Liver (tissue), 9 donors: ENCODE results near the gene EIF4G3. TPM values are rescaled to one million over a fixed set of nuclear protein-coding genes. Genes with fewer than 3 reads are reported as not detected.

Experiments
- DNase-seq: peaks from one replicate; pipeline ENCODE4 v3.0.0-alpha.2; 2017; ENCODE audit warnings: low spot score
- H3K27ac ChIP-seq, 2 donors: one replicate each; pipeline ENCODE4 v1.7.0; 2013; ENCODE audit warnings: inconsistent platforms in 2 of 2, low read length in 2 of 2, control low read depth in 1 of 2, low read depth in 1 of 2, mild to moderate bottlenecking in 1 of 2
- H3K27me3 ChIP-seq, 4 donors: one replicate each; pipeline versions ENCODE4 v1.6.1 to v1.7.0; 2013; ENCODE audit warnings: low read length in 3 of 4, inconsistent platforms in 1 of 4, mild to moderate bottlenecking in 1 of 4, moderate library complexity in 1 of 4; ENCODE audit not compliant: control insufficient read depth in 4 of 4, insufficient read depth in 4 of 4
- H3K36me3 ChIP-seq, 4 donors: one replicate each; pipeline versions ENCODE4 v1.6.1 to v1.7.0; 2013; ENCODE audit warnings: low read length in 3 of 4, mild to moderate bottlenecking in 3 of 4, low read depth in 1 of 4, moderate library complexity in 1 of 4; ENCODE audit not compliant: control insufficient read depth in 4 of 4, insufficient read depth in 3 of 4
- H3K4me1 ChIP-seq, 4 donors: one replicate each; pipeline versions ENCODE4 v1.6.1 to v1.7.0; 2013; ENCODE audit warnings: low read length in 3 of 4, mild to moderate bottlenecking in 3 of 4, moderate library complexity in 1 of 4; ENCODE audit not compliant: control insufficient read depth in 4 of 4, insufficient read depth in 4 of 4
- H3K4me3 ChIP-seq, 3 donors: one replicate each; pipeline versions ENCODE4 v1.6.1 to v1.7.0; 2013; ENCODE audit warnings: low read length in 3 of 3, control low read depth in 1 of 3, low read depth in 1 of 3, mild to moderate bottlenecking in 1 of 3
- H3K9ac ChIP-seq, 2 donors: one replicate each; pipeline ENCODE4 v1.7.0; 2013; ENCODE audit warnings: low read length in 2 of 2, mild to moderate bottlenecking in 2 of 2, moderate library complexity in 2 of 2, control low read depth in 1 of 2, low read depth in 1 of 2
- H3K9me3 ChIP-seq, 4 donors: one replicate each; pipeline versions ENCODE4 v1.6.1 to v1.7.0; 2013; ENCODE audit warnings: low read length in 3 of 4; ENCODE audit not compliant: control insufficient read depth in 4 of 4
- ATF3 ChIP-seq: IDR thresholded peaks from 2 replicates; pipeline ENCODE4 v1.6.1; 2016; ENCODE audit warnings: antibody characterized with exemption
- CTCF ChIP-seq: fragments of 150-350 bp; IDR thresholded peaks from 2 replicates; pipeline ENCODE4 v1.5.1; 2017; ENCODE audit warnings: improper control_type of control experiment, low read depth, low read length; ENCODE audit not compliant: missing input control
- EGR1 ChIP-seq, 2 donors: IDR thresholded peaks; 2 replicates each; pipeline ENCODE4 v1.6.1; 2016 to 2018; ENCODE audit warnings: antibody characterized with exemption in 2 of 2, low read depth in 2 of 2
- FOXA1 ChIP-seq: IDR thresholded peaks from 2 replicates; pipeline ENCODE4 v1.6.1; 2016; ENCODE audit warnings: antibody characterized with exemption
- FOXA2 ChIP-seq: IDR thresholded peaks from 2 replicates; pipeline ENCODE4 v1.6.1; 2016; ENCODE audit warnings: antibody characterized with exemption
- GABPA ChIP-seq, 2 donors: IDR thresholded peaks in 1 of 2; conservative IDR thresholded peaks in 1 of 2; 2 replicates each; pipeline ENCODE4 v1.6.1; 2016; ENCODE audit warnings: antibody characterized with exemption in 2 of 2, mild to moderate bottlenecking in 1 of 2, moderate library complexity in 1 of 2
- HNF4A ChIP-seq, 2 donors: conservative IDR thresholded peaks; 2 replicates each; pipeline ENCODE4 v1.6.1; 2016; ENCODE audit warnings: antibody characterized with exemption in 2 of 2, mild to moderate bottlenecking in 2 of 2
- HNF4G ChIP-seq: IDR thresholded peaks from 2 replicates; pipeline ENCODE4 v1.6.1; 2016; ENCODE audit warnings: antibody characterized with exemption
- JUND ChIP-seq, 2 donors: IDR thresholded peaks; 2 replicates each; pipeline ENCODE4 v1.6.1; 2016; ENCODE audit warnings: antibody characterized with exemption in 2 of 2
- MAX ChIP-seq: IDR thresholded peaks from 2 replicates; pipeline ENCODE4 v1.6.1; 2016; ENCODE audit warnings: antibody characterized with exemption
- NR2F2 ChIP-seq: IDR thresholded peaks from 2 replicates; pipeline ENCODE4 v1.6.1; 2016; ENCODE audit warnings: antibody characterized with exemption
- RAD21 ChIP-seq, 2 donors: IDR thresholded peaks; 2 replicates each; pipeline ENCODE4 v1.6.1; 2016; ENCODE audit warnings: antibody characterized with exemption in 2 of 2, mild to moderate bottlenecking in 2 of 2
- REST ChIP-seq: IDR thresholded peaks from 2 replicates; pipeline ENCODE4 v1.6.1; 2016; ENCODE audit warnings: antibody characterized with exemption, mild to moderate bottlenecking
- RXRA ChIP-seq, 2 donors: IDR thresholded peaks; 2 replicates each; pipeline ENCODE4 v1.6.1; 2017 to 2018; ENCODE audit warnings: antibody characterized with exemption in 2 of 2, mild to moderate bottlenecking in 1 of 2
- SP1 ChIP-seq: IDR thresholded peaks from 2 replicates; pipeline ENCODE4 v1.6.1; 2018; ENCODE audit warnings: antibody characterized with exemption, mild to moderate bottlenecking
- TAF1 ChIP-seq: conservative IDR thresholded peaks from 2 replicates; pipeline ENCODE4 v1.6.1; 2016; ENCODE audit warnings: antibody characterized with exemption, mild to moderate bottlenecking
- YY1 ChIP-seq: IDR thresholded peaks from 2 replicates; pipeline ENCODE4 v1.6.1; 2016; ENCODE audit warnings: antibody characterized with exemption, mild to moderate bottlenecking
- ZBTB33 ChIP-seq: IDR thresholded peaks from 2 replicates; pipeline ENCODE4 v1.6.1; 2016; ENCODE audit warnings: antibody characterized with exemption
- WGBS: extraction: QIAGEN DNeasy Blood & Tissue Kit; methylation state at CpG from one replicate; pipeline ENCODE4 v1.1.7; 2013; 5-methylcytosine and 5-hydroxymethylcytosine counted together
- polyA plus RNA-seq, 2 donors: library from polyadenylated mRNA; stranded (reverse) in 1 of 2; unstranded in 1 of 2; fragments of 200-250 nt in 1 of 2; fragments of >200 nt in 1 of 2; fragmentation: Nextera tagmentation in 1 of 2; extraction: Ambion mirVana in 1 of 2; gene quantifications; one replicate each; pipeline versions ENCODE4 v1.2.1 to v1.2.3, GENCODE V29; 2013 to 2015
- total RNA-seq, 2 donors: library from RNA; depleted of rRNA; stranded (reverse); fragments of >200 nt; gene quantifications; one replicate each; pipeline ENCODE4 v1.2.3, GENCODE V29; 2014
- donor health status: healthy.
- donor health status: healthy.
- donor health status: healthy.
- donor health status: healthy.
- donor health status: healthy.

The EIF4G3 gene
- total and polyA plus RNA-seq, 4 donors, result 7.6 to 22.8 (median 11.7) TPM

- Histone ChIP-seq H3K27me3 (no peaks in the 10 kb centered on the region), H3K9ac (no peak overlapping the region), H3K4me3 (no peak overlapping the region), H3K9me3 (no peaks in the 10 kb centered on the region), H3K36me3 (peaks cover 8 to 17% (median 15%) of the 10 kb centered on the region in 4 donors), H3K27ac (no peak overlapping the region), H3K4me1 (peaks cover 2 to 10% (median 7%) of the 10 kb centered on the region in 4 donors)
- TF ChIP-seq EGR1 (IDR thresholded peaks at IDR 0.05; ENCODE audit: low read depth in 2 of 2) (no peak), HNF4A (conservative IDR thresholded peaks at IDR 0.05) (peak; percentile 68 to 71), ZBTB33 (peak; percentile 31), SP1 (peak; percentile 89), REST (peak; percentile 54), TAF1 (no peak), CTCF (no peak), FOXA2 (peak; percentile 59), FOXA1 (peak; percentile 63), RAD21 (IDR thresholded peaks at IDR 0.05) (peak; percentile 42 to 61), JUND (IDR thresholded peaks at IDR 0.05) (peak; percentile 62 to 71), NR2F2 (no peak), HNF4G (peak; percentile 9), MAX (peak; percentile 78), ATF3 (peak; percentile 58), GABPA (IDR thresholded peaks at IDR 0.05 in 1 of 2, conservative IDR thresholded peaks at IDR 0.05 in 1 of 2) (no peak), YY1 (peak; percentile 66), RXRA (IDR thresholded peaks at IDR 0.05) (peak; percentile 65 to 70)
- 15% methylated on average over 1 of the region's 1 CpG for WGBS
- no peak for DNase-seq
Observed at GRCh38 chr1:20896826-20897225, 279.9 kb downstream of the EIF4G3 start.
